Loucy (cell line): Measurements from ENCODE around the gene KRTAP19-8.

Source experiments
- H2AFZ ChIP-seq: fragments of 200-600 bp; sonication (generic); 2 replicates; pipeline ENCODE4 v1.6.0; 2016; ENCODE audit warnings: antibody characterized with exemption, mild to moderate bottlenecking, low read length, moderate library complexity
- H3F3A ChIP-seq: fragments of 200-600 bp; 2 replicates; pipeline ENCODE4 v1.6.0; 2016; ENCODE audit warnings: antibody characterized with exemption, low read depth, mild to moderate bottlenecking
- H3K27me3 ChIP-seq: fragments of 200-600 bp; sonication (generic); 2 replicates; pipeline ENCODE4 v1.6.1; 2014; ENCODE audit warnings: low read length, mild to moderate bottlenecking; ENCODE audit not compliant: insufficient read depth, poor library complexity, severe bottlenecking
- H3K36me3 ChIP-seq: fragments of 200-600 bp; sonication (generic); 2 replicates; pipeline ENCODE4 v1.6.1; 2016; ENCODE audit warnings: low read length; ENCODE audit not compliant: insufficient read depth
- H3K4me1 ChIP-seq: fragments of 200-600 bp; sonication (generic); 2 replicates; pipeline ENCODE4 v1.5.1; 2014; ENCODE audit warnings: low read length, mild to moderate bottlenecking; ENCODE audit not compliant: insufficient read depth, poor library complexity, severe bottlenecking
- H3K4me2 ChIP-seq: fragments of 200-600 bp; sonication (generic); 2 replicates; pipeline ENCODE4 v1.6.0; 2014; ENCODE audit warnings: antibody characterized with exemption, low read length, low read depth, mild to moderate bottlenecking; ENCODE audit not compliant: poor library complexity, severe bottlenecking
- H3K4me3 ChIP-seq: fragments of 200-600 bp; sonication (generic); 2 replicates; pipeline ENCODE4 v1.5.1; 2014; ENCODE audit warnings: low read length, mild to moderate bottlenecking, mixed read lengths; ENCODE audit not compliant: poor library complexity, severe bottlenecking
- H3K79me2 ChIP-seq: fragments of 200-600 bp; sonication (generic); 2 replicates; pipeline ENCODE4 v1.6.1; 2014; ENCODE audit warnings: low read length; ENCODE audit not compliant: insufficient read depth
- H3K9ac ChIP-seq: fragments of 200-600 bp; sonication (generic); 2 replicates; pipeline ENCODE4 v1.6.0; 2014; ENCODE audit warnings: mild to moderate bottlenecking, low read depth, low read length, moderate library complexity; ENCODE audit not compliant: poor library complexity, severe bottlenecking
- H3K9me2 ChIP-seq: fragments of 200-600 bp; sonication (generic); replicated peaks from 2 replicates; pipeline ENCODE4 v1.6.1; 2016; ENCODE audit warnings: low read depth, low read length, mixed read lengths
- H3K9me3 ChIP-seq: fragments of 200-600 bp; sonication (generic); 2 replicates; pipeline ENCODE4 v1.6.1; 2014; ENCODE audit warnings: mild to moderate bottlenecking, antibody characterized with exemption, low read length, low read depth; ENCODE audit not compliant: insufficient read depth
- H4K20me1 ChIP-seq: fragments of 200-600 bp; sonication (generic); 2 replicates; pipeline ENCODE4 v1.6.0; 2014; ENCODE audit warnings: antibody characterized with exemption, low read length, mild to moderate bottlenecking; ENCODE audit not compliant: insufficient read depth, poor library complexity, severe bottlenecking
- CTCF ChIP-seq: fragments of 200-600 bp; sonication (generic); conservative IDR thresholded peaks from 2 replicates; pipeline ENCODE4 v1.5.1; 2014; ENCODE audit warnings: mild to moderate bottlenecking, antibody characterized with exemption, low read length
- EZH2phosphoT487 ChIP-seq: fragments of 200-600 bp; IDR thresholded peaks from 2 replicates; pipeline ENCODE4 v1.6.1; 2018; ENCODE audit warnings: antibody characterized with exemption, mild to moderate bottlenecking, moderate library complexity, borderline replicate concordance

KRTAP19-8 gene

DNA sequence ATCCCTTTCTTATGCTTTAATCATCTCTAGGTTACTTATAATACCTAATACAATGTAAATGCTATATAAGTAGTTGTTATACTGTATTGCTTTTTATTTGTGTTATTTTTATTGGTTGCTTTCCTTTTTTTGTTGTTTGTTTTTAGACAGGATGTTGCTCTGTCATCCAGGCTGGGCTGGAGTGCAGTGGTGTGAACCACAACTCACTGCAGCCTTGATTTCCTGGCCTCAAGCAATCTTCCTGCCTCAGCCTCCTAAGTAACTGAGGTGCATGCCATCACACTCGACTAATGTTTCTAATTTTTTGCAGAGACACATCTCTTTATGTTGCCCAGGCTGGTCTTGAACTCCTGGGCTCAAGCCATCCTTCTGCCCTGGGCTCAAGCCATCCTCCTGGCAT lies 26.9 kb downstream of the KRTAP19-8 start:
- Histone ChIP-seq H3K4me1 (no peaks in the 10 kb centered on the region), H3K4me3 (no peak overlapping the region), H3K9ac (no peak overlapping the region), H3F3A (no peaks in the 10 kb centered on the region), H3K4me2 (no peak overlapping the region), H3K9me3 (no peaks in the 10 kb centered on the region; the same call in 1 of the 2 replicates), H3K36me3 (no peaks in the 10 kb centered on the region), H4K20me1 (no peaks in the 10 kb centered on the region), H3K27me3 (no peaks in the 10 kb centered on the region), H3K79me2 (no peaks in the 10 kb centered on the region), H3K9me2 (no peaks in the 10 kb centered on the region), H2AFZ (no peak overlapping the region)
- TF ChIP-seq EZH2phosphoT487 (no peak), CTCF (no peak)

- no peaks in the 10 kb centered on the region for H3K4me1 ChIP-seq
- no peak overlapping the region for H2AFZ ChIP-seq
- H3K4me2 ChIP-seq, result no peak overlapping the region
- H3K9me2 ChIP-seq, result no peaks in the 10 kb centered on the region
- H3K27me3 ChIP-seq, result no peaks in the 10 kb centered on the region
- TF ChIP-seq CTCF (no peak), EZH2phosphoT487 (no peak)
- H3K4me3 ChIP-seq, result no peak overlapping the region
- no peaks in the 10 kb centered on the region for H4K20me1 ChIP-seq
- no peaks in the 10 kb centered on the region; the same call in 1 of the 2 replicates for H3K9me3 ChIP-seq
- no peak overlapping the region for H3K9ac ChIP-seq
- no peaks in the 10 kb centered on the region for H3F3A ChIP-seq
- H3K79me2 ChIP-seq, result no peaks in the 10 kb centered on the region
- no peaks in the 10 kb centered on the region for H3K36me3 ChIP-seq
Observed at GRCh38 chr21:31008355-31008754, 29.9 kb downstream of the KRTAP19-8 start.

GRCh38 chr21:31005019-31005418 lies 33.3 kb downstream of the KRTAP19-8 start:
- Histone ChIP-seq H3K9me3 (no peaks in the 10 kb centered on the region; the same call in 1 of the 2 replicates), H3K9ac (no peak overlapping the region), H2AFZ (no peak overlapping the region), H4K20me1 (no peaks in the 10 kb centered on the region), H3K79me2 (no peaks in the 10 kb centered on the region), H3K36me3 (no peaks in the 10 kb centered on the region), H3K9me2 (no peaks in the 10 kb centered on the region), H3K4me2 (no peak overlapping the region), H3K4me3 (no peak overlapping the region), H3K27me3 (no peaks in the 10 kb centered on the region), H3K4me1 (no peaks in the 10 kb centered on the region), H3F3A (no peaks in the 10 kb centered on the region)
- TF ChIP-seq CTCF (no peak), EZH2phosphoT487 (no peak)
